ENCODE results near the gene RRP8.

Gene RRP8

DNA sequence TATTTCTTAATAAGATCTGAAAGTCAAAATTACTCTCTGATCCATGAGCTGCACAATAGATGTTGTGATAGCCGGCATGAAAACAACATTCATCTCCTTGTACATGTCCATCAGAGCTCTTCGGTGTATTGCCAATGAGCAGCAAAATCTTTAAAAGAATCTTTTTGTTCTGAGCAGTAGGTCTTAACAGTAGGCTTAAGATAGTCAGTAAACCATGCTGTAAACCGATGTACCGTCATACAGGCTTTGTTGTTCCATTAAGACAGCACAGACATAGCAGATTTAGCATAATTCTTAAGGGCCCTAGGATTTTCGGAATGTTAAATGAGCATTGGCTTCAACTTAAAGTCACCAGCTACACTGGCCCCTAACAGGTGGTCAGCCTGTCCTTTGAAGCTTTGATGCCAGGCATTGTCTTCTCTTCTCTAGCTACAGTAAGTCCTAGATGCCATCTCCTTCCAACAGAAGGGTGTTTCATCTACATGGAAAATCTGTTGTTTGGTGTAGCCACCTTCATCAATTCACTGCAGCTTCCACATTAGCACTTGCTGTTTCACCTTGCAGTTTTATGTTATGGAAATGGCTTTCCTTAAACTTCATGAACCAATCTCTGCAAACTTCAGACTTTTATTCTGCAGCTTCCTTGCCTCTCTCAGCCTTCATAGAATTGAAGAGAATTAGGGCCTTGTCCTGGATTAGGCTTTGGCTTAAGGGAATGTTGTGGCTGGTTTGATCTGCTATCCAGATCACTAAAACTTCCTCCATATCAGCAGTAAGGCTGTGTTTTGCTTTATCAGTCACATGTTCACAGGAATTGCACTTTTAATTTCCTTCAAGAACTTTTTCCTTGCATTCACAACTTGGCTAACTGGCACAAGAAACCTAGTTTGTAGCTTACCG, 28.4 kb downstream of the RRP8 start:
- no peaks in the 10 kb centered on the region for H3K27me3 ChIP-seq (replicated peaks; ENCODE audit: insufficient read depth, low read length)
- H3K4me3 ChIP-seq (ENCODE audit: low read length), result no peak overlapping the region
- H3K9ac ChIP-seq (ENCODE audit: low read length), result no peak overlapping the region
- H4K20me1 ChIP-seq (ENCODE audit: insufficient read depth, low read length), result no peaks in the 10 kb centered on the region
- no peaks in the 10 kb centered on the region for H3F3A ChIP-seq (ENCODE audit: insufficient read depth, low read length)
- DNase-seq, result no peak
- H3K4me1 ChIP-seq (ENCODE audit: low read length), result no peaks in the 10 kb centered on the region
- no peaks in the 10 kb centered on the region for H3K79me2 ChIP-seq (ENCODE audit: low read length)
- no peak overlapping the region for H3K27ac ChIP-seq (ENCODE audit: low read length)
- no peaks in the 10 kb centered on the region for H3K36me3 ChIP-seq (replicated peaks; ENCODE audit: insufficient read depth, low read length)
- no peak overlapping the region for H3K4me2 ChIP-seq (ENCODE audit: low read depth, low read length)
- H3K9me2 ChIP-seq (replicated peaks; ENCODE audit: insufficient read depth, low read length), result no peaks in the 10 kb centered on the region
- H2AFZ ChIP-seq (ENCODE audit: low read length), result no peak overlapping the region
- H3K9me3 ChIP-seq (replicated peaks; ENCODE audit: insufficient read depth, low read length), result no peaks in the 10 kb centered on the region
- TF ChIP-seq, protein P1, sequence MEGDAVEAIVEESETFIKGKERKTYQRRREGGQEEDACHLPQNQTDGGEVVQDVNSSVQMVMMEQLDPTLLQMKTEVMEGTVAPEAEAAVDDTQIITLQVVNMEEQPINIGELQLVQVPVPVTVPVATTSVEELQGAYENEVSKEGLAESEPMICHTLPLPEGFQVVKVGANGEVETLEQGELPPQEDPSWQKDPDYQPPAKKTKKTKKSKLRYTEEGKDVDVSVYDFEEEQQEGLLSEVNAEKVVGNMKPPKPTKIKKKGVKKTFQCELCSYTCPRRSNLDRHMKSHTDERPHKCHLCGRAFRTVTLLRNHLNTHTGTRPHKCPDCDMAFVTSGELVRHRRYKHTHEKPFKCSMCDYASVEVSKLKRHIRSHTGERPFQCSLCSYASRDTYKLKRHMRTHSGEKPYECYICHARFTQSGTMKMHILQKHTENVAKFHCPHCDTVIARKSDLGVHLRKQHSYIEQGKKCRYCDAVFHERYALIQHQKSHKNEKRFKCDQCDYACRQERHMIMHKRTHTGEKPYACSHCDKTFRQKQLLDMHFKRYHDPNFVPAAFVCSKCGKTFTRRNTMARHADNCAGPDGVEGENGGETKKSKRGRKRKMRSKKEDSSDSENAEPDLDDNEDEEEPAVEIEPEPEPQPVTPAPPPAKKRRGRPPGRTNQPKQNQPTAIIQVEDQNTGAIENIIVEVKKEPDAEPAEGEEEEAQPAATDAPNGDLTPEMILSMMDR (IDR thresholded peaks at IDR 0.05; ENCODE audit: low read length), result no peak
- TF ChIP-seq EZH2 (optimal IDR thresholded peaks at IDR 0.05; ENCODE audit: low read depth, low read length) (no peak), EZH2phosphoT487 (IDR thresholded peaks at IDR 0.05; ENCODE audit: low read length) (no peak)

DNA sequence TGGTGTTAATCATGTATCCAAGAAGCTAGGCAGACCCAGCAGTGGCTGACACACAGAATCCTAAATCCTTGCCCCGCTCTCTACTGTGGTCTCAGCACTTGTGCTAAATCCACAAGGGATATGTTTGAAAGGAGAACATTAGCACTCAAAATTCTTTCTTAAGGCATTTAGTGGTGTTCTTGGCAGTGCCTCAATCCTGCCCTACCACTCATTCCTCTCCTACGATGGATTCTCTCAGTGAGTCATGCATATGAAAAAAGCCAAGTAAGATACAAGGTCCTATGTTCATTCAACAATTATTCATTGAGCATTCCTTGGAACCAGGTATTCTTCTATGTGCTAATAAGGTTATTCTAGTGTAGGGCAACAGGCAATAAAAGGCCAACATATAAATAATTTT, 31.2 kb downstream of the RRP8 start:
- H2AFZ ChIP-seq (ENCODE audit: low read length), result no peak overlapping the region
- H3K27ac ChIP-seq (ENCODE audit: low read length), result no peak overlapping the region
- no peaks in the 10 kb centered on the region for H4K20me1 ChIP-seq (ENCODE audit: insufficient read depth, low read length)
- no peaks in the 10 kb centered on the region for H3K36me3 ChIP-seq (replicated peaks; ENCODE audit: insufficient read depth, low read length)
- no peaks in the 10 kb centered on the region for H3K27me3 ChIP-seq (replicated peaks; ENCODE audit: insufficient read depth, low read length)
- no peak overlapping the region for H3K4me2 ChIP-seq (ENCODE audit: low read depth, low read length)
- TF ChIP-seq EZH2 (optimal IDR thresholded peaks at IDR 0.05; ENCODE audit: low read depth, low read length) (no peak), EZH2phosphoT487 (IDR thresholded peaks at IDR 0.05; ENCODE audit: low read length) (no peak)
- TF ChIP-seq, protein P1 (IDR thresholded peaks at IDR 0.05; ENCODE audit: low read length), result no peak
- H3K9me2 ChIP-seq (replicated peaks; ENCODE audit: insufficient read depth, low read length), result no peaks in the 10 kb centered on the region
- H3K9ac ChIP-seq (ENCODE audit: low read length), result no peak overlapping the region
- no peaks in the 10 kb centered on the region for H3K79me2 ChIP-seq (ENCODE audit: low read length)
- no peak overlapping the region for H3K4me3 ChIP-seq (ENCODE audit: low read length)
- H3F3A ChIP-seq (ENCODE audit: insufficient read depth, low read length), result no peaks in the 10 kb centered on the region
- H3K4me1 ChIP-seq (ENCODE audit: low read length), result 0 out of 2 replicates have a peak, but pooled peaks cover 9% of the 10 kb centered on the region
- no peak for DNase-seq
- H3K9me3 ChIP-seq (replicated peaks; ENCODE audit: insufficient read depth, low read length), result no peaks in the 10 kb centered on the region

DNA sequence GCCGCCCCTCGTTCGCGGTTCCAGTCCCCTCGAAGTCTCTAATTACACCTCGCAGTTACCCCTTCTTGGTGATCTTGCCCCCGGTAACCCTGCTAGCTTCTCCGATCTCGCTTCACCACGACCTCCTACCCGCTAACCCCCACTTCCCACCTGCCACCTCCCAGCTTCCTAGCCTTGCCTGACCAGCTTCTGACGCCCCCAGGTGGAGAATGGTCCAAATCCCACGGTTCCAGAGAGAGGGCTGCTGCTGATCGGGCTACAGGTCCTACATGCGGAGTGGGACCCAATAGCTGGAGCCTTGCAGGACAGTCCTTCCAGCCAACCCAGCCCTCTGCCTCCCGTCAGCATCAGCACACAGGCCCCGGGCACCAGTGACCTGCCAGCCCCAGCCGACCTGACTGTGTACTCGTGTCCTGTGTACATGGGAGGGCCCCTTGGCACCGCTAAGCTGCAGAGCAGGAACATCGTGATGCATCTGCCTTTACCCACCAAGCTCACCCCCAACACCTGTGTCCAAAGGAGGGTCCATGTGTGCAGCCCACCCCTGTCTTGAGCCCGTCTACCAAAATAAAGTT, 31.9 kb downstream of the RRP8 start:
- Histone ChIP-seq H3K36me3 (replicated peaks; ENCODE audit: insufficient read depth, low read length) (no peaks in the 10 kb centered on the region), H3K27me3 (replicated peaks; ENCODE audit: insufficient read depth, low read length) (no peaks in the 10 kb centered on the region), H3K4me1 (ENCODE audit: low read length) (0 out of 2 replicates have a peak, but pooled peaks cover 9% of the 10 kb centered on the region), H3K9me2 (replicated peaks; ENCODE audit: insufficient read depth, low read length) (no peaks in the 10 kb centered on the region), H3K9me3 (replicated peaks; ENCODE audit: insufficient read depth, low read length) (no peaks in the 10 kb centered on the region), H3K4me3 (ENCODE audit: low read length) (no peak overlapping the region), H3F3A (ENCODE audit: insufficient read depth, low read length) (no peaks in the 10 kb centered on the region), H3K79me2 (ENCODE audit: low read length) (no peaks in the 10 kb centered on the region), H2AFZ (ENCODE audit: low read length) (no peak overlapping the region), H4K20me1 (ENCODE audit: insufficient read depth, low read length) (no peaks in the 10 kb centered on the region), H3K4me2 (ENCODE audit: low read depth, low read length) (no peak overlapping the region), H3K9ac (ENCODE audit: low read length) (no peak overlapping the region), H3K27ac (ENCODE audit: low read length) (no peak overlapping the region)
- TF ChIP-seq EZH2 (optimal IDR thresholded peaks at IDR 0.05; ENCODE audit: low read depth, low read length), result no peak
- no peak for TF ChIP-seq EZH2phosphoT487 (IDR thresholded peaks at IDR 0.05; ENCODE audit: low read length)
- TF ChIP-seq, protein P1 (IDR thresholded peaks at IDR 0.05; ENCODE audit: low read length), result no peak
- no peak for DNase-seq

All from MM.1S (cell line).